22Rv1 (cell line): Measurements from ENCODE around the gene DIS3.
A peak's percentile ranks its signal among the peaks of the same experiment; 100 is the strongest.

Source experiments
- H3K27ac ChIP-seq: fragments of 450-650 bp; 2 replicates; pipeline ENCODE4 v1.5.1; 2017
- ZFX ChIP-seq: fragments of 450-650 bp; IDR thresholded peaks from 2 replicates; pipeline ENCODE4 v1.6.1; 2017; ENCODE audit warnings: antibody characterized with exemption, borderline replicate concordance
- TF ChIP-seq, protein P1 (sequence below): fragments of 450-650 bp; IDR thresholded peaks from 2 replicates; pipeline ENCODE4 v1.5.1; 2017; ENCODE audit warnings: mild to moderate bottlenecking

The DIS3 gene

DNA sequence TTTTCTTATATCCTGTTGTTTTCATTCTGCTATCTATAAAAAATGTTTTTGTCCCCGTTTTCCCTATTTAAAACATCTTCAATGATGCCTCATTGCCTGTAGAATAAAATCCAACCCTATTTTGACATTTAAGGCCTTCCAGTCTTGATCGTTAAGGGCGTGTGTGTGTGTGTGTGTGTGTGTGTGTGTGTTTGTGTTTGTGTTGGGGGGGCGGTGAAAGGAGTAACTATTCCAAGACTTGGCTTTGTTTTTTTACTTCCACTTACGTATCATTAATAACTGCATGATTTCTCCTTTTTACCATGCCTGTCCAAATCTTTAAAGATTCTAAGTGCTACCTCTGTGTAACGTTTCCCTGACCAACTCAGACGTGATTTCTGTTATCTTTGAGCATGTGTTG lies 1.0 kb upstream of the DIS3 start:
- no peak for TF ChIP-seq ZFX
- TF ChIP-seq, protein P1, sequence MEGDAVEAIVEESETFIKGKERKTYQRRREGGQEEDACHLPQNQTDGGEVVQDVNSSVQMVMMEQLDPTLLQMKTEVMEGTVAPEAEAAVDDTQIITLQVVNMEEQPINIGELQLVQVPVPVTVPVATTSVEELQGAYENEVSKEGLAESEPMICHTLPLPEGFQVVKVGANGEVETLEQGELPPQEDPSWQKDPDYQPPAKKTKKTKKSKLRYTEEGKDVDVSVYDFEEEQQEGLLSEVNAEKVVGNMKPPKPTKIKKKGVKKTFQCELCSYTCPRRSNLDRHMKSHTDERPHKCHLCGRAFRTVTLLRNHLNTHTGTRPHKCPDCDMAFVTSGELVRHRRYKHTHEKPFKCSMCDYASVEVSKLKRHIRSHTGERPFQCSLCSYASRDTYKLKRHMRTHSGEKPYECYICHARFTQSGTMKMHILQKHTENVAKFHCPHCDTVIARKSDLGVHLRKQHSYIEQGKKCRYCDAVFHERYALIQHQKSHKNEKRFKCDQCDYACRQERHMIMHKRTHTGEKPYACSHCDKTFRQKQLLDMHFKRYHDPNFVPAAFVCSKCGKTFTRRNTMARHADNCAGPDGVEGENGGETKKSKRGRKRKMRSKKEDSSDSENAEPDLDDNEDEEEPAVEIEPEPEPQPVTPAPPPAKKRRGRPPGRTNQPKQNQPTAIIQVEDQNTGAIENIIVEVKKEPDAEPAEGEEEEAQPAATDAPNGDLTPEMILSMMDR: no peak
- H3K27ac ChIP-seq: peak overlapping the region; percentile 81

DNA sequence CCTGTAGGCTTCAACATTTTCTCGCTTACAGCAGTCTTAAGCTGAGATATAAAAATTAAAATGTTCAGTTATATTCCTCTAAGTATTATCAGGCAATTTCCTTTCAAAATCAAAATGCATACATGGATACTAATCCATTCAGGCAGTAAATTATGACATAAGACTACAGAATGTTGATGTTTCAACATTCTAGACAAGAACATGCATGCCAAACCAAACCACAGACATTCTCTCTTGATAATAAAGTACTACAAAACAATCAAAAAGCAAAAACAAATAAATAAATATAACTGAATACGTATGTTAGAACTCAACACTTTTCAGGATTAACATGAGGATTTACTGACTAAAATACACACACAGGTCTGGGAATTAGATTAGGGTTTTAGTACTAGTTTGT lies 7.7 kb downstream of the DIS3 start:
- TF ChIP-seq, protein P1: no peak
- no peak for TF ChIP-seq ZFX
- H3K27ac ChIP-seq: no peak overlapping the region

DNA sequence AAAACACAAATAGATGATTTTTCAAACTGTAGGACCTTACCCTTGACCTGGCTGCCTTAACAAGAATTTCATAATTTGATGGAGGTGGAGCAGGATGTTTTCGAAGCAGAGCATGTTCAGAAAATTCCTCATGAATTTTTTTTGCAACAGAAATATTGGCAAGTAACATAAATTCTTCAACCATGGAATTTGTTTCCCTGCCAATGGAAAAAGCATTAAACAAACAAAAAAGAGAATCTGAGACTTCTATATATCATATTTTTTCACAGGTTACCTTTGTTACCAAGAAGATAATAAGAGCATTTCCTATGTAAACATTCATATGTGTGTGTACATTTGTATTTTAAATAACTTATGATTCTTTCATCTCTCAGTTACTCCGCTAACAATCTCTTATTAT lies 18.3 kb downstream of the DIS3 start:
- no peak overlapping the region for H3K27ac ChIP-seq
- TF ChIP-seq, protein P1: no peak
- TF ChIP-seq ZFX: no peak

DNA sequence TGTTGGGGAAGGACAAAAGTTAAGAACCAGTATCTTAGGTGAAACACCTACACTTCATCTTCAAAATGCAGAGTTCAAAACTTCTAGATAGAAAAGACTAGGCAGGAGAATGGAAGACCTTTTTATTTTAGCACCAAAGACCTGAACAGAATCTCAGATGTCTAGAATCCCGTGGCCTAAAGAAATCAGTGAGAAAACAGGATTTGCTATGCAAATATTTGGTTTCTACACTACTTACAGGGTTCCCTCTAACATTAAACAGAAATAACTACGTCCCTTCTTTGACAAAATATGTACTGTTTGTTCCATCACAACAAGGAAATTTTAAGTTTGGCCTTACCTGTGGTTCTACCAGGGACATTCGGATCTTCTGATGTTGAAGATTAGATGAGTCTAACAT lies 21.5 kb downstream of the DIS3 start:
- no peak overlapping the region for H3K27ac ChIP-seq
- no peak for TF ChIP-seq ZFX
- TF ChIP-seq, protein P1: no peak

DNA sequence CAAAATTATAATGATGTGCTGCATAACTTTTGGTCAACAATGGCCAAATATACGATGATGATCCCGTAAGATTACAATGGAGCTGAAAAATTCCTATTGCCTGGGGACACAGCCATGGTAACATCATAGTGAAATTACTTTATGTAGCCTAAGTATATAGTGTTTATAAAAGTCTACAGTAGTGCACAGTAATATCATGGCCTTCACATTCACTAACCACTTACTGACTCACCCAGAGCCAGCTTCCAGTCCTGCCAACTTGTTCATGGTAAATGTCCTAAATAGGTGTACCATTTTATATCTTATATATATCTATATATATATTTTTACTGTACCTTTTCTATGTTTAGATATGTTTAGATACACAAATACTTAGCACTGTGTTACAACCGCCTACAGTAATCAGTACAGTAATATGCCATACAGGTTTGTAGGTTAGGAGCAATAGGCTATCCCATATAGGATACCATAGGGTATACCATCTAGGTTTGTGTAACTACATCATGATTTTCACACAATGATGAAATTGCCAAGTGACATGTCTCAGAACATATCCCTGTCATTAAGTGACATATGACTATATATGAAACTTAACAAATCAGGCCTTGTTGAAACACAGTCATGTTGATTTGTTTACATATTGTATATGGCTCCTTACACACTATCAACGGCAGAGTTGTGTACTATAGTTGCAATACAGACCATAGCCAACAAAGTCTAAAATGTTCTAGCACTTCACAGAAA lies 23.7 kb downstream of the DIS3 start:
- TF ChIP-seq, protein P1: no peak
- TF ChIP-seq ZFX: no peak
- H3K27ac ChIP-seq: no peak overlapping the region

DNA sequence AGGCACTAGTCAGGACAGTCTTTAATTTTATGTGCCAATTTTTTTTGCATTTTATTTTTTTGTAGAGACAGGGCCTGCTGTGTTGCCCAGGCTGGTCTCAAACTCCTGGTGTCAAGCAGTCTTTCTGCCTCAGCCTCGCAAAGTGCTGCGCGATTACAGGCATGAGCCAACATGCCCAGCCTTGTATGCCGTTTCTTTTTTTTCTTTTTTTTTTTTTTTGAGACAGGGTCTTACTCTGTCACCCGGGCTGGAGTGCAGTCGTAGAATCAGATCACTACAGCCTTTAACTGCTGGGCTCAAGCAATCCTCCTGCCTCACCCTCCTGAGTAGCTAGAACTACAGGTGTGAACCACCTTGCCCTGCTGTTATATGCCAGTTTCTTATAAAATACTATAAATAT lies 27.6 kb downstream of the DIS3 start:
- H3K27ac ChIP-seq: no peak overlapping the region
- no peak for TF ChIP-seq ZFX
- TF ChIP-seq, protein P1: no peak

DNA sequence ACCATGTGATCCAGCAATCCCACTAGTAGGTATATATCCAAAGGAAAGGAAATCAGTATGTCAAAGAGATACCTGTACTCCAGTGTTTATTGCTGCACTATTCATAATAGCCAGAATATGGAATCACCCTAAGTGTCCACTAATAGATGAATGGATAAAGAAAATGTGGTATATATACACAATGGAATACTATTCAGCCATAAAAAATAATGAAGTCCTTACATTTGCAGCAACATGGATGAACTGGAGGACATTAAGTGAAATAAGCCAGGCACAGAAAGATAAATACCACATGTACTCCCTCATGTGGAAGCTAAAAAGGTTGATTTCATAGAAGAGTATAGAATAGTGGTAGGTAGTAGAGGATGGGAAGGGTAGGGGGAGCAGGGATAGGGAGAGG lies 30.5 kb downstream of the DIS3 start:
- TF ChIP-seq ZFX: no peak
- TF ChIP-seq, protein P1: no peak
- H3K27ac ChIP-seq: no peak overlapping the region
